NAMALWA (cell line): ENCODE data around the gene SLC29A3.
"Not testable (repeated sequence)": the region's sequence is repeated elsewhere in the genome, so short reads cannot be mapped to it uniquely, and the experiment has no call there.

Source experiments
- DNase-seq: peaks from one replicate; pipeline ENCODE4 v3.0.0-alpha.2; 2015; ENCODE audit warnings: low spot score

The SLC29A3 gene

GRCh38 chr10:71319042-71319799 is at the start of gene SLC29A3:
Gene SLC29A3, plus strand, starts transcription at chr10:71319259. Its CDS starts 51 bp downstream, at chr10:71319310.
- DNase-seq, result peak; percentile 81

GRCh38 chr10:71269301-71270288 is 49.5 kb upstream of the SLC29A3 start:
- DNase-seq, result no peak

- DNase-seq, result peak; percentile 58
Measured at GRCh38 chr10:71270301-71271220, 48.5 kb upstream of the SLC29A3 start.

GRCh38 chr10:71271662-71272055 is 47.4 kb upstream of the SLC29A3 start:
- DNase-seq, result no peak

GRCh38 chr10:71272056-71272771 is 46.8 kb upstream of the SLC29A3 start:
- DNase-seq, result no peak

- DNase-seq, result not testable (repeated sequence)
Measured at GRCh38 chr10:71272974-71273373, 46.1 kb upstream of the SLC29A3 start.

GRCh38 chr10:71273506-71273905 is 45.6 kb upstream of the SLC29A3 start:
- DNase-seq, result no peak

- DNase-seq, result peak; percentile 14
Measured at GRCh38 chr10:71274901-71275796, 43.9 kb upstream of the SLC29A3 start.

GRCh38 chr10:71276873-71277272 is 42.2 kb upstream of the SLC29A3 start:
- DNase-seq, result no peak

GRCh38 chr10:71277914-71278665 is 41.0 kb upstream of the SLC29A3 start:
- DNase-seq, result no peak

- DNase-seq, result no peak
Measured at GRCh38 chr10:71278691-71279588, 40.1 kb upstream of the SLC29A3 start.

- no peak for DNase-seq
Measured at GRCh38 chr10:71279590-71280170, 39.4 kb upstream of the SLC29A3 start.

GRCh38 chr10:71280216-71280615 is 38.8 kb upstream of the SLC29A3 start:
- DNase-seq, result no peak

GRCh38 chr10:71280825-71281224 is 38.2 kb upstream of the SLC29A3 start:
- DNase-seq, result no peak

- DNase-seq, result no peak
Measured at GRCh38 chr10:71281646-71282322, 37.3 kb upstream of the SLC29A3 start.

GRCh38 chr10:71282323-71282680 is 36.8 kb upstream of the SLC29A3 start:
- DNase-seq, result no peak

- DNase-seq, result no peak
Measured at GRCh38 chr10:71283410-71283809, 35.6 kb upstream of the SLC29A3 start.
